ENCODE results near the gene QPRT. TPM values are rescaled to one million over a fixed set of nuclear protein-coding genes. Genes with fewer than 3 reads are reported as not detected.

QPRT gene
- total and polyA plus RNA-seq, 7 experiments from 2014 or later = 0.54 to 6.5 (median 0.90) TPM

DNA sequence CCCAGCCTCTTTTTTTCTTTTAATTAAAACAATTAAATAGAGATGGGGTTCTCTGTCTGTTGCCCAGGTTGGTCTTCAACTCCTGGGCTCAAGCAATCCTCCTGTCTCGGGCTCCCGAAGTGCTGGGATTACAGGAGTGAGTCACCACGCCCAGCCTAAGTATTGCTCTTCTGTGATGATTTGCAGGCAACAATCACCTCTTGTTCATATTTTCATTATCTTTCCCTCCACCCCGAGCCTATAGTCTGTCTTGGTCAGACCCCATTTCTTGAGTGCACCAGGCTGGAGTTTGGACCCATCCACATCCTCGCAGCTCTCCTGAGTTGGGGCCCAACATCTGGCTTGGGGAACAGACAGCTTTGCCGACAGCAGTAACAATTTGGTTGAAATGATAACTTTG lies 20.3 kb upstream of the QPRT start:
- Mint-ChIP-seq H3K4me1 (peaks cover 9 to 49% (median 37%) of the 10 kb centered on the region in 7 donors), H3K27ac (peak overlapping the region in 8 of 9 donors; percentile 80 to 98 (median 86)), H3K27me3 (no peaks in the 10 kb centered on the region), H3K4me3 (no peak overlapping the region), H3K9me3 (no peaks in the 10 kb centered on the region), H3K36me3 (peaks cover 0 to 12% (median 0%) of the 10 kb centered on the region in 5 donors)
- no peak overlapping the region for H3K4me3 ChIP-seq (ENCODE audit: low read length)
- no peak overlapping the region for H3K27ac ChIP-seq (ENCODE audit: low read depth, low read length)
- CTCF ChIA-PET = interaction anchor here (0.7 kb wide), 1 partner anchor 1244 kb away, joined by 4 read pairs; no protein-coding TSS in a partner anchor
- no peaks in the 10 kb centered on the region for H3K36me3 ChIP-seq (ENCODE audit: control insufficient read depth in 2 of 3, insufficient read depth in 3 of 3, low read length in 3 of 3)
- no peak for ATAC-seq
- no peaks in the 10 kb centered on the region for H3K27me3 ChIP-seq (ENCODE audit: control insufficient read depth in 2 of 2, insufficient read depth in 2 of 2, low read length in 2 of 2)
- no peak for DNase-seq
- no peaks in the 10 kb centered on the region for H3K9me3 ChIP-seq (ENCODE audit: control insufficient read depth in 2 of 3, low read length in 3 of 3)
- POLR2A ChIA-PET = no interaction called here
- peaks cover 13 to 22% of the 10 kb centered on the region in 2 donors for H3K4me1 ChIP-seq (ENCODE audit: control insufficient read depth in 2 of 2, insufficient read depth in 2 of 2, low read length in 2 of 2)
- intact Hi-C loops (cut with micrococcal nuclease) = no loop called here

DNA sequence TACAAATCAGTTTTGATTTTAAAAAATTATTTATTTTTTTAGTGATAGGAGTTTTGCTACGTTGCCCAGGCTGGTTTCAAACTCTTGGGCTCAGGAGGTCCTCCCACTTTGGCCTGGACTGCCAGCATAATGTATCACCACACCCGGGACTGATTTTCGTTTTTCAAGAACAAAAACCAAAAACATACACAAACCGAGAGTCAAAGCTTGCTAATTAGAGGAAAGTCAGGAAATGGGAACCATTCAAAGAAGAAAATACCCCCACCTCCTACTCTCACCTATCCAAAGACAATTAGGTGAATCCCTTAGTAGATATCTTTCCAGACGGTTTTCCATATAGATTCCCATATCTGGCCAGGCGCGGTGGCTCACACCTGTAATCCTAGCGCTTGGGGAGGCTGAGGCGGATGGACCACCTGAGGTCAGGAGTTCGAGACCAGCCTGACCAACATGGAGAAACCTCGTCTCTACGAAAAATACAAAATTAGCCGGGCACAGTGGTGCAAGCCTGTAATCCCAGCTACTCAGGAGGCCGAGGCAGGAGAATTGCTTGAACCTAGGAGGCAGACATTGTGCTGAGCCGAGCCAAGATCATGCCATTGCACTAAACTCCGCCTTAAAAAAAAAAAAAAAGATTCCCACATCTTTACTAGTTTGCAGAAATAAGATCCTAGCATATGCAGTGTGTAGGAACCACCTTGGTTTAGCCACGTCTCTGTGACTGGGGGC lies 16.8 kb upstream of the QPRT start:
- Histone ChIP-seq H3K4me3 (ENCODE audit: low read length) (peak overlapping the region; percentile 95), H3K9me3 (ENCODE audit: control insufficient read depth in 2 of 3, low read length in 3 of 3) (no peaks in the 10 kb centered on the region), H3K27me3 (ENCODE audit: control insufficient read depth in 2 of 2, insufficient read depth in 2 of 2, low read length in 2 of 2) (no peaks in the 10 kb centered on the region), H3K4me1 (ENCODE audit: control insufficient read depth in 2 of 2, insufficient read depth in 2 of 2, low read length in 2 of 2) (peaks cover 24 to 43% of the 10 kb centered on the region in 2 donors), H3K36me3 (ENCODE audit: control insufficient read depth in 2 of 3, insufficient read depth in 3 of 3, low read length in 3 of 3) (no peaks in the 10 kb centered on the region), H3K27ac (ENCODE audit: low read depth, low read length) (peak overlapping the region; percentile 94)
- peaks cover 0 to 5% (median 0%) of the 10 kb centered on the region in 11 donors for H3K9me3 Mint-ChIP-seq
- CTCF ChIA-PET = interaction anchor here (0.5 to 1.5 kb wide), 5 partner anchors 9 to 154 kb away, joined by 3 to 5 read pairs (median 4); partner anchors contain the start of gene PAGR1
- H3K27ac Mint-ChIP-seq = peak overlapping the region; percentile 90 to 99 (median 98)
- POLR2A ChIA-PET = interaction anchor here (0.6 to 1.8 kb wide), 12 partner anchors 8 to 404 kb away, joined by 3 to 7 read pairs (median 3); partner anchors contain the start of genes ALDOA, KCTD13 and QPRT
- peak overlapping the region; percentile 91 to 99 (median 98) for H3K4me3 Mint-ChIP-seq
- peaks cover 37 to 70% (median 51%) of the 10 kb centered on the region in 7 donors for H3K4me1 Mint-ChIP-seq
- intact Hi-C loops (cut with micrococcal nuclease) = no loop called here
- DNase-seq (no peak), ATAC-seq (no peak)
- H3K36me3 Mint-ChIP-seq = peaks cover 0 to 43% (median 10%) of the 10 kb centered on the region in 5 donors
- H3K27me3 Mint-ChIP-seq = no peaks in the 10 kb centered on the region

DNA sequence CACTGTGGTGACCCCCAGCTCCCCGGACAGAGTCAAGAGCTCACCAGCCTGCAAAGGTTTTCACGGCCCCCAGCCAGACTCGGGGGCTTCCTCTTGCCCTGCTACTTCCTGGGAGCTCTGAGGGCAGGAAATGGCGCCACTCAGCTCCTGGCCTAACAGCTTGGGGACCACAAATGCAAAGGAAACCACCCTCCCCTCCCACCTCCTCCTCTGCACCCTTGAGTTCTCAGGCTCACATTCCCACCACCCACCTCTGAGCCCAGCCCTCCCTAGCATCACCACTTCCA lies 16.3 kb upstream of the QPRT start:
- H3K9me3 ChIP-seq (ENCODE audit: control insufficient read depth in 2 of 3, low read length in 3 of 3) = no peaks in the 10 kb centered on the region
- DNase-seq (peak in 8 of 9 donors; percentile 29 to 60 (median 42)), ATAC-seq (peak; percentile 36)
- H3K27ac ChIP-seq (ENCODE audit: low read depth, low read length) = peak overlapping the region; percentile 94
- peaks cover 28 to 45% of the 10 kb centered on the region in 2 donors for H3K4me1 ChIP-seq (ENCODE audit: control insufficient read depth in 2 of 2, insufficient read depth in 2 of 2, low read length in 2 of 2)
- intact Hi-C loops (cut with micrococcal nuclease) = loop anchor here (1.0 kb wide), 2 partner anchors 14 to 67 kb away; no protein-coding TSS in a partner anchor
- ChIA-PET POLR2A (interaction anchor here (0.6 to 1.8 kb wide), 9 partner anchors 11 to 403 kb away, joined by 3 to 7 read pairs (median 3); partner anchors contain the start of genes ALDOA, KCTD13 and QPRT), CTCF (interaction anchor here (1.2 to 1.5 kb wide), 2 partner anchors 21 to 37 kb away, joined by 4 to 5 read pairs; no protein-coding TSS in a partner anchor)
- peak overlapping the region; percentile 91 to 99 (median 98) for H3K4me3 Mint-ChIP-seq
- H3K9me3 Mint-ChIP-seq = peaks cover 0 to 5% (median 0%) of the 10 kb centered on the region in 11 donors
- peaks cover 39 to 74% (median 54%) of the 10 kb centered on the region in 7 donors for H3K4me1 Mint-ChIP-seq
- peak overlapping the region; percentile 90 to 99 (median 98) for H3K27ac Mint-ChIP-seq
- H3K27me3 Mint-ChIP-seq = no peaks in the 10 kb centered on the region
- no peaks in the 10 kb centered on the region for H3K36me3 ChIP-seq (ENCODE audit: control insufficient read depth in 2 of 3, insufficient read depth in 3 of 3, low read length in 3 of 3)
- H3K4me3 ChIP-seq (ENCODE audit: low read length) = peak overlapping the region; percentile 95
- H3K36me3 Mint-ChIP-seq = peaks cover 0 to 44% (median 10%) of the 10 kb centered on the region in 5 donors
- H3K27me3 ChIP-seq (ENCODE audit: control insufficient read depth in 2 of 2, insufficient read depth in 2 of 2, low read length in 2 of 2) = no peaks in the 10 kb centered on the region

DNA sequence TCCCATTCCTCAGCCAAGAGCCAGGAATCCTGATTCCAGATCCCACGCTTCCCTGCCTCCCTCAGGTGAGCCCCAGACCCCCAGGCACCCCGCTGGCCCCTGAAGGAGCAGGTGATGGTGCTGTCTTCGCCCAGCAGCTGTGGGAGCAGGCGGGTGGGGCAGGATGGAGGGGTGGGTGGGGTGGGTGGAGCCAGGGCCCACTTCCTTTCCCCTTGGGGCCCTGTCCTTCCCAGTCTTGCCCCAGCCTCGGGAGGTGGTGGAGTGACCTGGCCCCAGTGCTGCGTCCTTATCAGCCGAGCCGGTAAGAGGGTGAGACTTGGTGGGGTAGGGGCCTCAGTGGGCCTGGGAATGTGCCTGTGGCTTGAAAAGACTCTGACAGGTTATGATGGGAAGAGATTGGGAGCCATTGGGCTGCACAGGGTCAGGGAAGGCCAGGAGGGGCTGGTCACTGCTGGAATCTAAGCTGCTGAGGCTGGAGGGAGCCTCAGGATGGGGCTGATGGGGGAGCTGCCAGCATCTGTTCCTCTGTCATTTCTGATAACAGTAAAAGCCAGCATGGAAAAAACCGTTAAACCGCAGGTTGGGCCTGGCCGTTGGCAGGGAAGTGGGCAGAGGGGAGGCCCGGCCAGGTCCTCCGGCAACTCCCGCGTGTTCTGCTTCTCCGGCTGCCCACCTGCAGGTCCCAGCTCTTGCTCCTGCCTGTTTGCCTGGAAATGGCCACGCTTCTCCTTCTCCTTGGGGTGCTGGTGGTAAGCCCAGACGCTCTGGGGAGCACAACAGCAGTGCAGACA lies 15.8 kb upstream of the QPRT start, which contains the start of gene SPN:
Gene SPN, plus strand, starts transcription at position 232 of the 791 bp plus-strand sequence. Its CDS starts 482 bp downstream, at position 714.
- peaks cover 33 to 45% of the 10 kb centered on the region in 2 donors for H3K4me1 ChIP-seq (ENCODE audit: control insufficient read depth in 2 of 2, insufficient read depth in 2 of 2, low read length in 2 of 2)
- H3K27ac ChIP-seq (ENCODE audit: low read depth, low read length) = peak within 1 kb of the TSS; percentile 94
- Mint-ChIP-seq H3K4me1 (peaks cover 39 to 77% (median 58%) of the 10 kb centered on the region in 7 donors), H3K9me3 (peaks cover 0 to 5% (median 0%) of the 10 kb centered on the region in 11 donors), H3K27ac (peak within 1 kb of the TSS; percentile 90 to 99 (median 98)), H3K36me3 (peaks cover 0 to 46% (median 10%) of the 10 kb centered on the region in 5 donors), H3K4me3 (peak within 1 kb of the TSS; percentile 91 to 99 (median 98)), H3K27me3 (no peaks in the 10 kb centered on the region)
- peak within 1 kb of the TSS; percentile 95 for H3K4me3 ChIP-seq (ENCODE audit: low read length)
- no peaks in the 10 kb centered on the region for H3K27me3 ChIP-seq (ENCODE audit: control insufficient read depth in 2 of 2, insufficient read depth in 2 of 2, low read length in 2 of 2)
- H3K36me3 ChIP-seq (ENCODE audit: control insufficient read depth in 2 of 3, insufficient read depth in 3 of 3, low read length in 3 of 3) = peaks cover 0 to 2% (median 0%) of the 10 kb centered on the region in 3 experiments
- ChIA-PET CTCF (interaction anchor here (0.7 to 1.2 kb wide), 2 partner anchors 21 to 27 kb away, joined by 4 to 5 read pairs; no protein-coding TSS in a partner anchor), POLR2A (interaction anchor here (0.6 to 1.8 kb wide), 11 partner anchors 10 to 403 kb away, joined by 3 to 13 read pairs (median 3); partner anchors contain the start of genes ALDOA, KCTD13 and QPRT)
- DNase-seq (peak in 7 of 9 donors; percentile 32 to 63 (median 42)), ATAC-seq (peak; percentile 11)
- intact Hi-C loops (cut with micrococcal nuclease) = loop anchor here (1.0 kb wide), 2 partner anchors 13 to 68 kb away; no protein-coding TSS in a partner anchor
- H3K9me3 ChIP-seq (ENCODE audit: control insufficient read depth in 2 of 3, low read length in 3 of 3) = no peaks in the 10 kb centered on the region

DNA sequence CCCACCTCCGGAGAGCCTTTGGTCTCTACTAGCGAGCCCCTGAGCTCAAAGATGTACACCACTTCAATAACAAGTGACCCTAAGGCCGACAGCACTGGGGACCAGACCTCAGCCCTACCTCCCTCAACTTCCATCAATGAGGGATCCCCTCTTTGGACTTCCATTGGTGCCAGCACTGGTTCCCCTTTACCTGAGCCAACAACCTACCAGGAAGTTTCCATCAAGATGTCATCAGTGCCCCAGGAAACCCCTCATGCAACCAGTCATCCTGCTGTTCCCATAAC lies 15.2 kb upstream of the QPRT start:
- H3K4me1 Mint-ChIP-seq = peaks cover 39 to 76% (median 57%) of the 10 kb centered on the region in 7 donors
- ChIA-PET CTCF (interaction anchor here (0.7 kb wide), 1 partner anchor 27 kb away, joined by 4 read pairs; no protein-coding TSS in a partner anchor), POLR2A (interaction anchor here (0.6 to 1.8 kb wide), 5 partner anchors 13 to 37 kb away, joined by 3 to 13 read pairs (median 4); no protein-coding TSS in a partner anchor)
- H3K9me3 Mint-ChIP-seq = peaks cover 0 to 5% (median 0%) of the 10 kb centered on the region in 11 donors
- no peaks in the 10 kb centered on the region for H3K27me3 Mint-ChIP-seq
- Histone ChIP-seq H3K27me3 (ENCODE audit: control insufficient read depth in 2 of 2, insufficient read depth in 2 of 2, low read length in 2 of 2) (no peaks in the 10 kb centered on the region), H3K4me3 (ENCODE audit: low read length) (peak overlapping the region; percentile 95), H3K36me3 (ENCODE audit: control insufficient read depth in 2 of 3, insufficient read depth in 3 of 3, low read length in 3 of 3) (peaks cover 0 to 6% (median 0%) of the 10 kb centered on the region in 3 experiments), H3K4me1 (ENCODE audit: control insufficient read depth in 2 of 2, insufficient read depth in 2 of 2, low read length in 2 of 2) (peaks cover 36 to 45% of the 10 kb centered on the region in 2 donors), H3K9me3 (ENCODE audit: control insufficient read depth in 2 of 3, low read length in 3 of 3) (no peaks in the 10 kb centered on the region), H3K27ac (ENCODE audit: low read depth, low read length) (peak overlapping the region; percentile 94)
- peak in 5 of 9 donors; percentile 26 to 47 (median 41) for DNase-seq
- H3K4me3 Mint-ChIP-seq = peak overlapping the region; percentile 91 to 99 (median 98)
- intact Hi-C loops (cut with micrococcal nuclease) = loop anchor here (1.0 to 2.0 kb wide), 4 partner anchors 13 to 69 kb away; no protein-coding TSS in a partner anchor
- H3K36me3 Mint-ChIP-seq = peaks cover 0 to 47% (median 10%) of the 10 kb centered on the region in 5 donors
- no peak for ATAC-seq
- peak overlapping the region; percentile 90 to 99 (median 98) for H3K27ac Mint-ChIP-seq
